Osteoblast (primary cell): ENCODE measurements around the gene STXBP4. TPM values are rescaled to one million over a fixed set of nuclear protein-coding genes. Genes with fewer than 3 reads are reported as not detected.

ENCODE experiments used
- DNase-seq: peaks from one replicate; pipeline ENCODE4 v3.0.0; 2011; ENCODE audit warnings: low spot score, mixed read lengths; ENCODE audit not compliant: insufficient read length; ENCODE audit errors: missing footprints
- H2AFZ ChIP-seq: 2 replicates; pipeline ENCODE4 v1.6.0; 2011; ENCODE audit warnings: mild to moderate bottlenecking, low read length
- H3K27ac ChIP-seq: 2 replicates; pipeline ENCODE4 v1.5.1; 2011; ENCODE audit warnings: mild to moderate bottlenecking, low read depth, low read length, moderate library complexity
- H3K27me3 ChIP-seq: 2 replicates; pipeline ENCODE4 v1.6.0; 2012; ENCODE audit warnings: mild to moderate bottlenecking, control low read depth, inconsistent platforms, low read length, moderate library complexity; ENCODE audit not compliant: insufficient read depth
- H3K36me3 ChIP-seq: 2 replicates; pipeline ENCODE4 v1.5.1; 2011; ENCODE audit warnings: mild to moderate bottlenecking, low read length, control low read depth, moderate library complexity; ENCODE audit not compliant: insufficient read depth
- H3K4me1 ChIP-seq: 2 replicates; pipeline ENCODE4 v1.5.1; 2011; ENCODE audit warnings: mild to moderate bottlenecking, low read length, control low read depth, moderate library complexity; ENCODE audit not compliant: insufficient read depth
- H3K4me2 ChIP-seq: 2 replicates; pipeline ENCODE4 v1.6.0; 2011; ENCODE audit warnings: mild to moderate bottlenecking, low read length; ENCODE audit not compliant: insufficient read depth
- H3K4me3 ChIP-seq: fragments of 200-600 bp; sonication (generic); 3 replicates; pipeline ENCODE4 v1.5.1; 2012; ENCODE audit warnings: mild to moderate bottlenecking, low read length, inconsistent platforms; ENCODE audit not compliant: insufficient read depth
- H3K79me2 ChIP-seq: 2 replicates; pipeline ENCODE4 v1.6.0; 2012; ENCODE audit warnings: mild to moderate bottlenecking, low read length, control low read depth, inconsistent platforms; ENCODE audit not compliant: insufficient read depth
- H3K9me3 ChIP-seq: 2 replicates; pipeline ENCODE4 v1.5.1; 2011; ENCODE audit warnings: low read depth, low read length, control low read depth
- H4K20me1 ChIP-seq: 2 replicates; pipeline ENCODE4 v1.6.0; 2012; ENCODE audit warnings: mild to moderate bottlenecking, low read length, control low read depth; ENCODE audit not compliant: insufficient read depth
- CTCF ChIP-seq: IDR thresholded peaks from 2 replicates; pipeline ENCODE4 v1.5.1; 2011; ENCODE audit warnings: mild to moderate bottlenecking, low read depth, low read length, moderate library complexity; ENCODE audit errors: extremely low read depth
- total RNA-seq: library from RNA; depleted of rRNA; stranded (reverse); fragments of >200 nt; gene quantifications from 2 replicates; pipeline ENCODE4 v1.2.3, GENCODE V29; 2012

Gene STXBP4
- total RNA-seq, 1 donor = 19.2 TPM

DNA sequence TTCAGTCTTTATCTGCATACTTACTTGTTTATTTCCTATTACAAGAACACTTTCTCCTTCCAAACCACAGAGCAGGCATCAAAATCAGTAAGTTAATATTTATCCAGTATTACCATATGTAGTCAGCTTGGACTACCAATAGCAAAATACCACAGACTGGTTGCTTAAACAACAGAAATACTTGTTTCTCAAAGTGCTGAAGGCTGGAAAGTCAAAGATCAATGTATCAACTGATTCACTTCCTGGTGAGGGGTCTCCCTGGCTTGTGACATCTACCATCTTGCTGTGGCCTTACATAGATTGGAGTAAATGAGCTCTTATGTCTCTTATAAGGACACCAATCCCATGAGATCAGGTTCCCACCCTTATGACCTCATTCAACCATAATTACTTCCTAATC is 2.6 kb downstream of the STXBP4 start:
- Histone ChIP-seq H3K4me1 (peaks cover 14% of the 10 kb centered on the region), H3K4me3 (no peak overlapping the region), H3K9me3 (no peaks in the 10 kb centered on the region), H3K36me3 (no peaks in the 10 kb centered on the region), H3K27ac (no peak overlapping the region), H3K79me2 (peaks cover 66% of the 10 kb centered on the region), H4K20me1 (peaks cover 7% of the 10 kb centered on the region), H3K4me2 (no peak overlapping the region), H2AFZ (no peak overlapping the region), H3K27me3 (no peaks in the 10 kb centered on the region)
- TF ChIP-seq CTCF = no peak
- DNase-seq = no peak

DNA sequence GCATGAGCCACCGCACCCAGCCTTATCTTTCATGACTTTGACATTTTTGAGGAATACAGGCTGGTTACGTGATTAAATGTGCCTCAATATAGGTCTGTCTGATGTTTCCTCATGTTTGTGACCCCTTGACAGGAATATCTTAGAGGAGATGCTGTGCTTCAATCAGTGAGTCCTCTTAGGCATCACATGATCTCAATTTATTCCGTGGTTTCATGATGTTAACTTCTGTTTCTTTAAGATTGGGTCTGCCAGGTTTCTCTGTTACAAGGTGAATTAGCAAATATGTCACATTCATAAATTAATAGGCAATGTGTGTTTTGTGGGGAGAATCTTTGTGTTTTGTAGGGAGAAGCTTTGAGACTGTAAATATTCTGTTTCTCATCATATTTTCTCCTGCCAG is 3.3 kb downstream of the STXBP4 start:
- Histone ChIP-seq H3K27me3 (no peaks in the 10 kb centered on the region), H3K79me2 (peaks cover 66% of the 10 kb centered on the region), H4K20me1 (peaks cover 7% of the 10 kb centered on the region), H3K9me3 (no peaks in the 10 kb centered on the region), H3K4me3 (no peak overlapping the region), H3K4me1 (peaks cover 14% of the 10 kb centered on the region), H3K4me2 (no peak overlapping the region), H2AFZ (no peak overlapping the region), H3K36me3 (no peaks in the 10 kb centered on the region), H3K27ac (no peak overlapping the region)
- TF ChIP-seq CTCF = no peak
- DNase-seq = no peak

GRCh38 chr17:54972406-54973138 is 4.0 kb downstream of the STXBP4 start:
- H3K27me3 ChIP-seq = no peaks in the 10 kb centered on the region
- no peak overlapping the region for H3K4me3 ChIP-seq
- H3K9me3 ChIP-seq = no peaks in the 10 kb centered on the region
- no peak overlapping the region for H2AFZ ChIP-seq
- DNase-seq = no peak
- H3K4me1 ChIP-seq = peaks cover 9% of the 10 kb centered on the region
- no peak overlapping the region for H3K4me2 ChIP-seq
- H3K79me2 ChIP-seq = peaks cover 60% of the 10 kb centered on the region
- TF ChIP-seq CTCF = no peak
- no peak overlapping the region for H3K27ac ChIP-seq
- H4K20me1 ChIP-seq = peaks cover 7% of the 10 kb centered on the region
- no peaks in the 10 kb centered on the region for H3K36me3 ChIP-seq

DNA sequence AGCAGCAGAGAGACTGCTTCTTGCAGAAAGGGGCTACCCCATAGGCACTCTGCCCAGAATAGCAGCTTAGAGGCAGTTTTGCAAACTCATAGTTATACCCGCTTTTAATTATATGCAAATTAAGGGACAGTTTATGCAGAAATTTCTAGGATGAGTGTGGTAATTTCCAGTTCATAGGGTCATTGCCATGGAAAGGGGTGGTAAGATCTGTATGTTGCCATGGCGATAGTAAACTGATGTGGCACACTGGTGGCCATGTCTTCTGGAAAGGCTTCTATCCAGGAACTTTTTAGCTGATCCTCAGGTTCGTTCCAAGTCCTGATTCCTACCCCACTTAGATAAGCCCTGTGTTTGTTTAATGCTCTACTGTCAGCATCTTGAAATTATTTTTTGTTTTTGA is 6.2 kb downstream of the STXBP4 start:
- no peaks in the 10 kb centered on the region for H3K9me3 ChIP-seq
- no peak overlapping the region for H3K27ac ChIP-seq
- H3K4me1 ChIP-seq = peaks cover 3% of the 10 kb centered on the region
- DNase-seq = no peak
- H3K36me3 ChIP-seq = no peaks in the 10 kb centered on the region
- peaks cover 7% of the 10 kb centered on the region for H4K20me1 ChIP-seq
- no peak overlapping the region for H2AFZ ChIP-seq
- H3K4me2 ChIP-seq = no peak overlapping the region
- TF ChIP-seq CTCF = no peak
- no peak overlapping the region for H3K4me3 ChIP-seq
- H3K27me3 ChIP-seq = no peaks in the 10 kb centered on the region
- peaks cover 50% of the 10 kb centered on the region for H3K79me2 ChIP-seq
